Transverse colon (tissue), 4 donors: ENCODE results near the gene USP48.

ENCODE experiments used
- EP300 ChIP-seq: sonication (generic); formaldehyde crosslinking; IDR thresholded peaks from one replicate; pipeline ENCODE4 v1.6.1; 2017; ENCODE audit warnings: antibody characterized with exemption, low read depth
- POLR2A ChIP-seq: fragments of 450-650 bp; IDR thresholded peaks from one replicate; pipeline ENCODE4 v1.6.1; 2016; ENCODE audit warnings: antibody characterized with exemption, mild to moderate bottlenecking, moderate library complexity
- POLR2AphosphoS5 ChIP-seq, 3 donors: sonication (generic); formaldehyde crosslinking; IDR thresholded peaks; one replicate each; pipeline ENCODE4 v1.6.1; 2016; ENCODE audit warnings: antibody characterized with exemption in 3 of 3
- TF ChIP-seq, protein P1 (sequence below), 5 experiments: fragments of 200-600 bp in 3 of 5; fragments of 450-650 bp in 2 of 5; sonication (generic) in 3 of 5; IDR thresholded peaks; 1 replicate in 2 of 5; 2 replicates in 3 of 5; pipeline ENCODE4 v1.5.1; 2016 to 2017; ENCODE audit warnings: antibody characterized with exemption in 5 of 5, inconsistent platforms in 3 of 5, mild to moderate bottlenecking in 2 of 5, moderate library complexity in 1 of 5

- TF ChIP-seq, protein P1, sequence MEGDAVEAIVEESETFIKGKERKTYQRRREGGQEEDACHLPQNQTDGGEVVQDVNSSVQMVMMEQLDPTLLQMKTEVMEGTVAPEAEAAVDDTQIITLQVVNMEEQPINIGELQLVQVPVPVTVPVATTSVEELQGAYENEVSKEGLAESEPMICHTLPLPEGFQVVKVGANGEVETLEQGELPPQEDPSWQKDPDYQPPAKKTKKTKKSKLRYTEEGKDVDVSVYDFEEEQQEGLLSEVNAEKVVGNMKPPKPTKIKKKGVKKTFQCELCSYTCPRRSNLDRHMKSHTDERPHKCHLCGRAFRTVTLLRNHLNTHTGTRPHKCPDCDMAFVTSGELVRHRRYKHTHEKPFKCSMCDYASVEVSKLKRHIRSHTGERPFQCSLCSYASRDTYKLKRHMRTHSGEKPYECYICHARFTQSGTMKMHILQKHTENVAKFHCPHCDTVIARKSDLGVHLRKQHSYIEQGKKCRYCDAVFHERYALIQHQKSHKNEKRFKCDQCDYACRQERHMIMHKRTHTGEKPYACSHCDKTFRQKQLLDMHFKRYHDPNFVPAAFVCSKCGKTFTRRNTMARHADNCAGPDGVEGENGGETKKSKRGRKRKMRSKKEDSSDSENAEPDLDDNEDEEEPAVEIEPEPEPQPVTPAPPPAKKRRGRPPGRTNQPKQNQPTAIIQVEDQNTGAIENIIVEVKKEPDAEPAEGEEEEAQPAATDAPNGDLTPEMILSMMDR (IDR thresholded peaks at IDR 0.05), result no peak
- TF ChIP-seq POLR2A, result no peak
- TF ChIP-seq POLR2AphosphoS5 (IDR thresholded peaks at IDR 0.05), result no peak
- no peak for TF ChIP-seq EP300
Measured at GRCh38 chr1:21680381-21680780, 102.6 kb downstream of the USP48 start.
